Lower leg skin (tissue), 4 donors: ENCODE data around the gene PLEKHO2. TPM values are rescaled to one million over a fixed set of nuclear protein-coding genes. Genes with fewer than 3 reads are reported as not detected.
A peak's percentile ranks its signal among the peaks of the same experiment; 100 is the strongest.

Experiments
- DNase-seq, 2 donors: peaks; one replicate each; pipeline ENCODE4 v3.0.0-alpha.2; 2019; ENCODE audit warnings: low spot score in 2 of 2
- H3K4me3 ChIP-seq: fragments of 200-600 bp; sonication (generic); 2 replicates; pipeline ENCODE4 v1.5.1; 2017; ENCODE audit warnings: mild to moderate bottlenecking, low read depth; ENCODE audit not compliant: poor library complexity, severe bottlenecking
- CTCF ChIP-seq, 3 donors: fragments of 450-650 bp; IDR thresholded peaks; one replicate each; pipeline ENCODE4 v1.5.1; 2016; ENCODE audit warnings: antibody characterized with exemption in 3 of 3, mild to moderate bottlenecking in 3 of 3, moderate library complexity in 2 of 3
- POLR2A ChIP-seq, 2 donors: fragments of 450-650 bp; IDR thresholded peaks; one replicate each; pipeline ENCODE4 v1.6.1; 2016 to 2017; ENCODE audit warnings: antibody characterized with exemption in 2 of 2, mild to moderate bottlenecking in 1 of 2, moderate library complexity in 1 of 2
- WGBS, 2 donors: methylation state at CpG; one replicate each; pipeline ENCODE4 v1.1.5; 2018; 5-methylcytosine and 5-hydroxymethylcytosine counted together
- intact Hi-C: fragments of 100-400 bp; cut with DNase I; formaldehyde crosslinking; loops from one replicate; pipeline ENCODE4 v1.15.0; 2023; ENCODE audit warnings: low total_unique reads
- total RNA-seq, 4 donors: library from RNA; depleted of rRNA; stranded (reverse); fragments of >200 nt; gene quantifications; one replicate each; pipeline ENCODE4 v1.1.0, GENCODE V29; 2016

PLEKHO2 gene
- total RNA-seq, 4 donors from 2014 or later: 5.7 to 15.6 (median 7.3) TPM

DNA sequence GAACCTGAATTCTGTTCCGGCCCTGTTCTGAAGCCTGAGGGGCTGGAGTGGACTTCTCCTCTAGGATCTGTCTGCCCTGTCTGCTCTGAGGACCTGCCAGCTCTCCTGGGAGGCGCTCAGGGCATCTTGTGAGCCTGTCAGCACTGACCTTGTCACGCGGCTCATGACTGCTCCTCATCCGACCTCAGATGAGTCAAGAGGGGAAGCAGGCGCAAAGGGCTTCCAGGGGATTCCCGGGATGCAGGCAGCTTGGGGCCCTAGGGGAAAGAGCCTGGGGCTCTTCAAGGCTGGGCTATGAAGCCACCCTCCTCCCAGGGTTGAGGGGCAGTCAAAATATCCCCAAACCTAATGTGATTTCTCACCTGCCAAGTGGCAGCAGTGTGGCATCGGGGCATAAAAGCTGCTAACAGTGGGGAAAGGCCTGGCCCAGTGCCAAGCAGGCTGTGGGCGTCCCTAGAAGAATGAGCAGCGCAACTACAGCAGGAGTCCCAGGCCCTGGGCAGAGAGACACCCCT lies 42.3 kb downstream of the PLEKHO2 start:
- 26 to 31% methylated on average over 10 of the region's 10 CpGs for WGBS, 2 donors
- DNase-seq: peak; percentile 80 to 95
- TF ChIP-seq POLR2A (IDR thresholded peaks at IDR 0.05) (no peak), CTCF (IDR thresholded peaks at IDR 0.05) (no peak)
- no peak overlapping the region for H3K4me3 ChIP-seq
- intact Hi-C loops: no loop called here

- H3K4me3 ChIP-seq: no peak overlapping the region
- WGBS, 2 donors: 85 to 86% methylated on average over 5 of the region's 5 CpGs
- DNase-seq: no peak
- TF ChIP-seq CTCF (IDR thresholded peaks at IDR 0.05) (no peak), POLR2A (IDR thresholded peaks at IDR 0.05) (no peak)
- intact Hi-C loops: no loop called here
Measured at GRCh38 chr15:64884679-64885078, 43.0 kb downstream of the PLEKHO2 start.

- no peak overlapping the region for H3K4me3 ChIP-seq
- TF ChIP-seq POLR2A (IDR thresholded peaks at IDR 0.05) (no peak), CTCF (IDR thresholded peaks at IDR 0.05) (no peak)
- no peak for DNase-seq
- 91 to 98% methylated on average over 6 of the region's 6 CpGs for WGBS, 2 donors
- intact Hi-C loops: no loop called here
Measured at GRCh38 chr15:64888336-64888735, 46.6 kb downstream of the PLEKHO2 start.

DNA sequence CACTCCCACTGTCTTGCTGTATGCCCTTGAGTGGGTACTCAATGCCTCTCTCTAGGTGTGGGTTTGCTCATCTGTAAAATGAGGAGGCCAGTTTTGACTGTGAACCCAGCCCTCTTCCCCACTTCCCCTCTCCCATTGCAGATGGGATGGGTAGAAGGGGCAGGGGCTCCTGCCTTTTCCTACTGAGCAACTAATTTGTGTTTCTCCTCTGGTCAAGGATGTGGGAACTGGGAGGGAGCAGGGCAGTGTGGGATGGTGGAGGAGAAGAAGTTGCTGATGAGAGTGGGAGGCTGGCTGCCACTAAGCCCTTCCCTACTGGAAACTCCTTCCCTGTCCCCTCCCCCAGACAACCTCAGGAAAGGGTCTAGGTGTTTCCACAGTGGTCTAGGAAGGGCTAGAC lies 49.8 kb downstream of the PLEKHO2 start:
- TF ChIP-seq CTCF (IDR thresholded peaks at IDR 0.05): no peak
- TF ChIP-seq POLR2A (IDR thresholded peaks at IDR 0.05): no peak
- H3K4me3 ChIP-seq: no peak overlapping the region
- DNase-seq: no peak
- intact Hi-C loops: no loop called here

DNA sequence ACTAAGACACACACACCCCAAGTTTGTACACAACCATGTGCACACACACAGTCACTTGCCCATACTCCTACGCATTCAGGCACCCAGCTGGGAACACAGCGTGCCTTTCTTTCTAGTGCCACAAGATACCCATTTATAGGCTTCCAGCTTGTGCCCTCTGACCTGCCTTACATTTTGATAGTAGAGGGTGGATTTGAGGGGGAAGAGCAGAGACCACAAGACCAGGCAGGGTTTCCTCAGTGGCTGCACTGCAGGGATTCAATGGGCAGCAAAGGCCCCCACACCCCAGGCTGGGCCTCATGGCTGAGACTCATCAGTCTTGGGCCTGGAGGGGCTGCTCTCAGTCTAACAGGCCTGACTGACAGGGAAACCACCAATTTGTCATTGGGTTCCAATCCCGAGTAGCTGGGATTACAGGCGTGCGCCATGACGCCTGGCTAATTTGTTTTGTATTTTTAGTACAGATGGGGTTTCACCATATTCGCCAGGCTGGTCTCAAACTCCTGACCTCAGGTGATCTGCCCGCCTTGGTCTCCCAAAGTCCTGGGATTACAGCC lies 51.2 kb downstream of the PLEKHO2 start:
- intact Hi-C loops: no loop called here
- WGBS, 2 donors: 86 to 92% methylated on average over 8 of the region's 8 CpGs
- TF ChIP-seq POLR2A (IDR thresholded peaks at IDR 0.05) (no peak), CTCF (IDR thresholded peaks at IDR 0.05) (no peak)
- no peak overlapping the region for H3K4me3 ChIP-seq
- DNase-seq: no peak
